ENCODE data around the gene KDM4C.

The KDM4C gene

GRCh38 chr9:7108936-7109335 is 351.2 kb downstream of the KDM4C start:
- DNase-seq, result no peak

- DNase-seq, result no peak
These were observed 353.6 kb downstream of the KDM4C start for GRCh38 chr9:7111413-7111812.

- no peak for DNase-seq
These were observed 357.8 kb downstream of the KDM4C start for GRCh38 chr9:7115606-7116005.

- no peak for DNase-seq
These were observed 360.1 kb downstream of the KDM4C start for GRCh38 chr9:7117676-7118561.

GRCh38 chr9:7118633-7119032 is 360.9 kb downstream of the KDM4C start:
- no peak for DNase-seq

GRCh38 chr9:7119612-7120011 is 361.8 kb downstream of the KDM4C start:
- DNase-seq, result no peak

GRCh38 chr9:7121055-7121454 is 363.3 kb downstream of the KDM4C start:
- DNase-seq, result no peak

- DNase-seq, result no peak
These were observed 363.9 kb downstream of the KDM4C start for GRCh38 chr9:7121664-7122063.

- DNase-seq, result no peak
These were observed 366.0 kb downstream of the KDM4C start for GRCh38 chr9:7123743-7124142.

GRCh38 chr9:7125231-7125630 is 367.5 kb downstream of the KDM4C start:
- no peak for DNase-seq

- no peak for DNase-seq
These were observed 371.6 kb downstream of the KDM4C start for GRCh38 chr9:7129391-7129790.

- no peak for DNase-seq
These were observed 372.6 kb downstream of the KDM4C start for GRCh38 chr9:7130266-7130820.

GRCh38 chr9:7132605-7133004 is 374.8 kb downstream of the KDM4C start:
- no peak for DNase-seq

- no peak for DNase-seq
These were observed 378.0 kb downstream of the KDM4C start for GRCh38 chr9:7135735-7136134.

- DNase-seq, result no peak
These were observed 379.3 kb downstream of the KDM4C start for GRCh38 chr9:7137040-7137439.

- DNase-seq, result no peak
These were observed 379.8 kb downstream of the KDM4C start for GRCh38 chr9:7137571-7137970.

- DNase-seq, result no peak
These were observed 382.1 kb downstream of the KDM4C start for GRCh38 chr9:7139886-7140285.

GRCh38 chr9:7140401-7140800 is 382.6 kb downstream of the KDM4C start:
- DNase-seq, result no peak

GRCh38 chr9:7143645-7144200 is 385.9 kb downstream of the KDM4C start:
- DNase-seq, result no peak

- DNase-seq, result no peak
These were observed 386.7 kb downstream of the KDM4C start for GRCh38 chr9:7144265-7145046.

GRCh38 chr9:7145361-7146069 is 387.7 kb downstream of the KDM4C start:
- DNase-seq, result no peak

GRCh38 chr9:7146582-7146981 is 388.8 kb downstream of the KDM4C start:
- no peak for DNase-seq
